Measurements from ENCODE around the gene PIP4K2C.
"Not testable (repeated sequence)": the region's sequence is repeated elsewhere in the genome, so short reads cannot be mapped to it uniquely, and the experiment has no call there.

The PIP4K2C gene

GRCh38 chr12:57550641-57551549 lies 40.1 kb upstream of the PIP4K2C start:
- no peak overlapping the region for H3K27ac ChIP-seq (ENCODE audit: low read depth, low read length)
- peaks cover 14% of the 10 kb centered on the region for H3K27me3 ChIP-seq (ENCODE audit: control insufficient read depth, insufficient read depth, low read length)
- H3K9ac ChIP-seq (ENCODE audit: low read length): no peak overlapping the region
- no peak overlapping the region for H3K4me3 ChIP-seq (ENCODE audit: low read length)
- no peaks in the 10 kb centered on the region for H3K36me3 ChIP-seq (ENCODE audit: control insufficient read depth, insufficient read depth, low read length)
- H3K4me1 ChIP-seq (ENCODE audit: control insufficient read depth, insufficient read depth, low read length): peaks cover 7% of the 10 kb centered on the region

- H3K9ac ChIP-seq (ENCODE audit: low read length): no peak overlapping the region
- no peak overlapping the region for H3K27ac ChIP-seq (ENCODE audit: low read depth, low read length)
- peaks cover 14% of the 10 kb centered on the region for H3K27me3 ChIP-seq (ENCODE audit: control insufficient read depth, insufficient read depth, low read length)
- H3K36me3 ChIP-seq (ENCODE audit: control insufficient read depth, insufficient read depth, low read length): no peaks in the 10 kb centered on the region
- peaks cover 2% of the 10 kb centered on the region for H3K4me1 ChIP-seq (ENCODE audit: control insufficient read depth, insufficient read depth, low read length)
- H3K4me3 ChIP-seq (ENCODE audit: low read length): no peak overlapping the region
These were observed 39.2 kb upstream of the PIP4K2C start for GRCh38 chr12:57551637-57552305.

GRCh38 chr12:57552306-57552651 lies 38.7 kb upstream of the PIP4K2C start:
- H3K4me3 ChIP-seq (ENCODE audit: low read length): no peak overlapping the region
- peaks cover 14% of the 10 kb centered on the region for H3K27me3 ChIP-seq (ENCODE audit: control insufficient read depth, insufficient read depth, low read length)
- H3K9ac ChIP-seq (ENCODE audit: low read length): no peak overlapping the region
- peaks cover 2% of the 10 kb centered on the region for H3K4me1 ChIP-seq (ENCODE audit: control insufficient read depth, insufficient read depth, low read length)
- no peak overlapping the region for H3K27ac ChIP-seq (ENCODE audit: low read depth, low read length)
- no peaks in the 10 kb centered on the region for H3K36me3 ChIP-seq (ENCODE audit: control insufficient read depth, insufficient read depth, low read length)

DNA sequence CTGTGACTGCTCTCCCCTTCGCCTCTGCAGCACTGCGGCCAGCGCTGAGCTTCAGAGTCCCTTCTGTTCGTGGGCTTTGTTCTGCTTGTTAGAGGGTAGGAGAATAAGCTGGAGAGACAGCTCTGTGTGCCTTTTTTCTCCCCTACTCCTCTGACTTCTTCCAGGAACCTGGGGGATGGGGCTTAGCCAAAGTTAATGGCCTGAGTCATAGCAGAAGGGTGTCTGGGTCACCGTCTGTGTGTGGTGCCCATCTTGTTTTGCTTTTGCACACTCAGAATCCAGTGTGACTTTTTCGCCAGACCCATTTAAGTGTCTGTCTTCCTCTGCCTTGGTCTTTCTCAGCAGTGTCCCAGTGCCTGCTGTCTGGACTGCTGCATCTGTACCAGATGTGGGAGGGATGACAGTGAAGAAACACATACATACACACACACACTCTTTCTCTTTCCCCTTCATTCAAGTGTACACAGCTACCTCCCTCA lies 38.1 kb upstream of the PIP4K2C start:
- Histone ChIP-seq H3K9ac (ENCODE audit: low read length) (no peak overlapping the region), H3K36me3 (ENCODE audit: control insufficient read depth, insufficient read depth, low read length) (no peaks in the 10 kb centered on the region), H3K27me3 (ENCODE audit: control insufficient read depth, insufficient read depth, low read length) (peaks cover 14% of the 10 kb centered on the region), H3K27ac (ENCODE audit: low read depth, low read length) (no peak overlapping the region), H3K4me3 (ENCODE audit: low read length) (no peak overlapping the region), H3K4me1 (ENCODE audit: control insufficient read depth, insufficient read depth, low read length) (peaks cover 2% of the 10 kb centered on the region)

GRCh38 chr12:57553343-57554202 lies 37.4 kb upstream of the PIP4K2C start:
- Histone ChIP-seq H3K4me3 (ENCODE audit: low read length) (no peak overlapping the region), H3K36me3 (ENCODE audit: control insufficient read depth, insufficient read depth, low read length) (no peaks in the 10 kb centered on the region), H3K27ac (ENCODE audit: low read depth, low read length) (no peak overlapping the region), H3K27me3 (ENCODE audit: control insufficient read depth, insufficient read depth, low read length) (peaks cover 12% of the 10 kb centered on the region), H3K4me1 (ENCODE audit: control insufficient read depth, insufficient read depth, low read length) (peaks cover 2% of the 10 kb centered on the region), H3K9ac (ENCODE audit: low read length) (no peak overlapping the region)

GRCh38 chr12:57554453-57554852 lies 36.5 kb upstream of the PIP4K2C start:
- Histone ChIP-seq H3K4me3 (ENCODE audit: low read length) (no peak overlapping the region), H3K27ac (ENCODE audit: low read depth, low read length) (no peak overlapping the region), H3K4me1 (ENCODE audit: control insufficient read depth, insufficient read depth, low read length) (peaks cover 1% of the 10 kb centered on the region), H3K27me3 (ENCODE audit: control insufficient read depth, insufficient read depth, low read length) (peaks cover 8% of the 10 kb centered on the region), H3K36me3 (ENCODE audit: control insufficient read depth, insufficient read depth, low read length) (no peaks in the 10 kb centered on the region), H3K9ac (ENCODE audit: low read length) (no peak overlapping the region)

GRCh38 chr12:57554897-57555296 lies 36.1 kb upstream of the PIP4K2C start:
- Histone ChIP-seq H3K27me3 (ENCODE audit: control insufficient read depth, insufficient read depth, low read length) (peaks cover 8% of the 10 kb centered on the region), H3K4me1 (ENCODE audit: control insufficient read depth, insufficient read depth, low read length) (no peaks in the 10 kb centered on the region), H3K9ac (ENCODE audit: low read length) (no peak overlapping the region), H3K4me3 (ENCODE audit: low read length) (no peak overlapping the region), H3K27ac (ENCODE audit: low read depth, low read length) (no peak overlapping the region), H3K36me3 (ENCODE audit: control insufficient read depth, insufficient read depth, low read length) (no peaks in the 10 kb centered on the region)

GRCh38 chr12:57558864-57559263 lies 32.1 kb upstream of the PIP4K2C start:
- no peak overlapping the region for H3K27ac ChIP-seq (ENCODE audit: low read depth, low read length)
- H3K36me3 ChIP-seq (ENCODE audit: control insufficient read depth, insufficient read depth, low read length): no peaks in the 10 kb centered on the region
- no peak overlapping the region for H3K4me3 ChIP-seq (ENCODE audit: low read length)
- H3K9ac ChIP-seq (ENCODE audit: low read length): no peak overlapping the region
- no peaks in the 10 kb centered on the region for H3K4me1 ChIP-seq (ENCODE audit: control insufficient read depth, insufficient read depth, low read length)
- peaks cover 3% of the 10 kb centered on the region for H3K27me3 ChIP-seq (ENCODE audit: control insufficient read depth, insufficient read depth, low read length)

GRCh38 chr12:57560516-57560915 lies 30.5 kb upstream of the PIP4K2C start:
- H3K9ac ChIP-seq (ENCODE audit: low read length): no peak overlapping the region
- H3K36me3 ChIP-seq (ENCODE audit: control insufficient read depth, insufficient read depth, low read length): no peaks in the 10 kb centered on the region
- H3K4me1 ChIP-seq (ENCODE audit: control insufficient read depth, insufficient read depth, low read length): no peaks in the 10 kb centered on the region
- H3K4me3 ChIP-seq (ENCODE audit: low read length): no peak overlapping the region
- no peaks in the 10 kb centered on the region for H3K27me3 ChIP-seq (ENCODE audit: control insufficient read depth, insufficient read depth, low read length)
- H3K27ac ChIP-seq (ENCODE audit: low read depth, low read length): no peak overlapping the region

- not testable (repeated sequence) for H3K4me1 ChIP-seq (ENCODE audit: control insufficient read depth, insufficient read depth, low read length); H3K36me3 ChIP-seq (ENCODE audit: control insufficient read depth, insufficient read depth, low read length); H3K4me3 ChIP-seq (ENCODE audit: low read length); H3K27ac ChIP-seq (ENCODE audit: low read depth, low read length); H3K9ac ChIP-seq (ENCODE audit: low read length); H3K27me3 ChIP-seq (ENCODE audit: control insufficient read depth, insufficient read depth, low read length)
These were observed 29.9 kb upstream of the PIP4K2C start for GRCh38 chr12:57561117-57561516.

DNA sequence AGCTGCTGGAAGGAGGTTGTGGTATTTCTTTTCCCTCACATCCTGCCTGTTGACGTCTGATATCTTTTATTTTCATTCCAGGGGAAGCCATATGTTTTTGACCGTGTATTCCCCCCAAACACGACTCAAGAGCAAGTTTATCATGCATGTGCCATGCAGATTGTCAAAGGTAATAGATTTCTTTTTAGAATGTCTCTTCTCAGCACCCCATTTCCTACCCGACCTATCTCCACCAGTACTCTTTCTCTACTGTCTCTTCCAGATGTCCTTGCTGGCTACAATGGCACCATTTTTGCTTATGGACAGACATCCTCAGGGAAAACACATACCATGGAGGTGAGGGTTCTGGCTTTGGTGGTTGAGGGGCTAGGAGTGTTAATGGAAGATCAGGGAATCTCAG lies 27.6 kb upstream of the PIP4K2C start:
- H3K27me3 ChIP-seq (ENCODE audit: control insufficient read depth, insufficient read depth, low read length): no peaks in the 10 kb centered on the region
- H3K27ac ChIP-seq (ENCODE audit: low read depth, low read length): no peak overlapping the region
- no peak overlapping the region for H3K4me3 ChIP-seq (ENCODE audit: low read length)
- H3K4me1 ChIP-seq (ENCODE audit: control insufficient read depth, insufficient read depth, low read length): no peaks in the 10 kb centered on the region
- H3K9ac ChIP-seq (ENCODE audit: low read length): no peak overlapping the region
- no peaks in the 10 kb centered on the region for H3K36me3 ChIP-seq (ENCODE audit: control insufficient read depth, insufficient read depth, low read length)

- Histone ChIP-seq H3K4me3 (ENCODE audit: low read length) (no peak overlapping the region), H3K9ac (ENCODE audit: low read length) (no peak overlapping the region), H3K4me1 (ENCODE audit: control insufficient read depth, insufficient read depth, low read length) (no peaks in the 10 kb centered on the region), H3K27me3 (ENCODE audit: control insufficient read depth, insufficient read depth, low read length) (no peaks in the 10 kb centered on the region), H3K36me3 (ENCODE audit: control insufficient read depth, insufficient read depth, low read length) (no peaks in the 10 kb centered on the region), H3K27ac (ENCODE audit: low read depth, low read length) (no peak overlapping the region)
These were observed 26.7 kb upstream of the PIP4K2C start for GRCh38 chr12:57564178-57564740.
